HG03108 (cell line): ENCODE data around the gene SGTB.
A peak's percentile ranks its signal among the peaks of the same experiment; 100 is the strongest.
"Not testable (repeated sequence)": the region's sequence is repeated elsewhere in the genome, so short reads cannot be mapped to it uniquely, and the experiment has no call there.

ENCODE experiments used
- ATAC-seq: cut with Tn5 transposase; IDR thresholded peaks from one replicate; pipeline ENCODE4 v1.9.1; 2021; ENCODE audit warnings: moderate library complexity; ENCODE audit not compliant: unreplicated experiment

Gene SGTB

GRCh38 chr5:65734921-65735320 lies 13.0 kb upstream of the SGTB start:
- ATAC-seq: no peak

DNA sequence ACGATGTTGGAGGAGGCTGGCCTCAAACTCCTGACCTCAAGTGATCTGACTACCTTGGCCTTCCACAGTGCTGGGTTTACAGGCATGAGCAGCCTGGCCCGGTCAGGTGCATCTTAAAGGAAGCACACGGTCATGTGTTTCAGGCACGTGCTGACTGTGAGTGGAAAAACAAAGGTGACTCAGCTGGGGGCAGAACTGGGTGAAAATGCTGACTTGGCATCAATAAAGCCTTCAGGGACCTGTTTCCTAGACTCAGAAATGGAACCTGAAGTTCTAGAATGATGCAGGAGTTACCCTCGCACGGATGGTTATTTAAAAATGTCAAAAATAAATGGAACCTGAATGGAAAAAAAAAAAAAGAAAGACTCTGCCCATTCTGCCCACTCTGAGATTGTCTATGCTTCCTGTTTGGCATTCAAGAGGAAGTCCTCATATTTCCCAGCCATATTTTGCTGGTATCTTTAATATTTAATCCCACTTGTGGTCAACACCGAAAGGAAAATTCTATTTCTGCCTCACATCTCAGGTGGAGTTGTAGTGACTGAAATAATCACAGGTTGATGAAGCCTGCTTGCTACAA lies 12.4 kb upstream of the SGTB start:
- ATAC-seq: not testable (repeated sequence)

- ATAC-seq: not testable (repeated sequence)
These were observed 10.1 kb upstream of the SGTB start for GRCh38 chr5:65732046-65732445.

DNA sequence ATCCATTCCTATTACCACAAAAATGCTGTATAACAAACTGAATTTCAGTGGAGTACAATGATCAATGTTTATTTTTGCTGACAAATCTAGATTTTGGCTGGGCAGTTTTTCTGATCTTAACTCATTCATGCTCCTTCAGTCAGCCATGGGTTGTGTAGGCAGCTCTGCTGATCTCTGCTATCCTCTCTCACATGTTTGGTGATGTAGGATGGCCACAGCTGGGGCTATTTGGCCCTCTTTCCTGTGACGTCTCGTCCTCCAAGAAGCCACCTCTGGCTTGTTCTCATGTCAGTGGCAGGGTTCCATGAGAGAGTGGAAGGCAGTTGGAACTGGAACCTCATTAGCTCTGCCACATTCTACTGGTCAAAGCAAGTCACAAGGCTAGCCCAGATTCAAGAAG lies 9.0 kb upstream of the SGTB start:
- no peak for ATAC-seq

DNA sequence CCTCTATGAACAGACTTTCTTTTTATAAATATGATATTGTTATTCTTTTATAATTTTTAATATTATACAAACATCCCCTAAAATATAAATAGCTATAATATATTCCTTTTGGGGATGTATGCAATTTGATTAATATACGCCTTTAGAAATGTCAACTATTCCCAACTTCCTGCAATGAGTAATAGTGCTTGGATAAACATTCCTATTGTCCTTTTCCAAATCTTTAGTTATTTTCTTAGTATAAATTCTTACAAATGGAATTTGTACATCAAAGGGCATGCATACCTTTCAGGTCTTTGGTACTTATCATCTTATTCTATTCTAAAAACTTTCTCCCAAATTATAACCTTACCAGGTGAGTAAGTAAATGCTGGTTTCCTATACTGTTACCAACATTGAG lies 6.3 kb upstream of the SGTB start:
- no peak for ATAC-seq

GRCh38 chr5:65727491-65728156 lies 5.7 kb upstream of the SGTB start:
- ATAC-seq: no peak

DNA sequence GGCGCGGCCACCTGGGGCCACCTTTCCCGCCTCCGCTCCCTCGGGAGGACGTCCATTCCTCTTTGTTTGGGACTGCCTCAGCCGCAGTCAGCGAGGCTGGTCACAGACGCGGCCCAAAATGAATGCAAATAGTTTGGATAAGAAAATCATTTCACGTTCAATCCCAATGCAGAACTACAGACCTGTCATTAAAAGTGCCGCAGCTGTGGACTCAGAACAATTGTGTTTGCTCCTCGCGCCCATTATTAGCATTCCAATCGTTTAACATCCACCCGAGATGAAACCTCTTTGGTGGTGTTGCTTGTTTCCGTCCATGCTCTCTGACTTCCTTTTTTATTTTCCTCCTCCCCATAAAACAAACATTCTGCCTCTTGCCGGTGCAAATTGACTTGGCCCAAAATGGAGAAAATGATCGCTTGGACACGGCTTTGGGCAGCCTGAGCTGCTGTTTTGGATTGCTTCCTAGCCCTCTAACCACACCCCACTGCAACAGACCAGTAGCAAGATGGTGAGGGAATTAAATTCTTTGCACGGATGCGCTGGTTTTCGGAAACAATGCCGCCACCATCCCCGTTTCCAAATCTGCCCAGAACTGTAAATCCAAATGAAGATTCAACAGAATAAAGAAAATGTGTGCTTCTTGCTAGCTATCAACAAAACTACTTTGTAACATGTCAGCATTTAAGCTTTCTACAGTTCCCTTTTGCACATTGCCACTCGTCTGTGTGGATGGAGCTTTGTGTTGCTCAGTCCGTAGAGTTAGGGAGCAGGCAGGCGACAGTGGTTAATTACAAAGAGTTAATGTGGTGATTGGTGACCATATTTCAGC lies 880 bp upstream of the SGTB start:
- ATAC-seq: no peak

DNA sequence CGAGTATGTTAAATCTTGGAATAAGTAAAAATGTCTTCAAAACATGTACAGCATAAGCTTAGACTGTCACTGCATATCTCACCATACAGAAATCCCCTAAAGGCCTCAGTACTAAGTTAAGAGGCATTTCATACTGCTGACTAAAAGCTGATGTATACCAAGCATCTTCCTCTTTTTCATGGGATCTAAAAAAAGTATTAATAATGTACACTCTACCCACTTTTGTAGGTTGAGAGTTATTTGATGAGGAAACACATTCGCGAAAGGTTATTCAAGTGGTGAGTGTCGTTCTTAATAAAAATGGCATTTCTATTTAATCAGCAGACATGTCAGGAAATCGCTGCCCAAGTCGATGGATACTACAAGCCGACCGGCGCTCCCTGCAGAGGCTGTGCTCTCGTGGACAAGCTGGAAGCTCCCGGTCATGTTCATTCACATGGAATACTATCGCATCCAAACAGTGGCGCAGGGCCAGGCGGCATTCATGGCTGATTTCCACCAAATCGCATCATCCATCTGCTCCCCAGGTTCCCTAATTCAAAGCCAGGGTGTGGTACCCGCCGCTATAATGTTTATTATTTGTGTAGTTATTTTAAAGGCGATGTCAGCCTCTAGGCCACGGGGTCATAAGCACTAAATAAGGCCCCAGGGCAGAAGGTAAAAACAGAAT lies 724 bp downstream of the SGTB start:
- ATAC-seq: peak; percentile 5

DNA sequence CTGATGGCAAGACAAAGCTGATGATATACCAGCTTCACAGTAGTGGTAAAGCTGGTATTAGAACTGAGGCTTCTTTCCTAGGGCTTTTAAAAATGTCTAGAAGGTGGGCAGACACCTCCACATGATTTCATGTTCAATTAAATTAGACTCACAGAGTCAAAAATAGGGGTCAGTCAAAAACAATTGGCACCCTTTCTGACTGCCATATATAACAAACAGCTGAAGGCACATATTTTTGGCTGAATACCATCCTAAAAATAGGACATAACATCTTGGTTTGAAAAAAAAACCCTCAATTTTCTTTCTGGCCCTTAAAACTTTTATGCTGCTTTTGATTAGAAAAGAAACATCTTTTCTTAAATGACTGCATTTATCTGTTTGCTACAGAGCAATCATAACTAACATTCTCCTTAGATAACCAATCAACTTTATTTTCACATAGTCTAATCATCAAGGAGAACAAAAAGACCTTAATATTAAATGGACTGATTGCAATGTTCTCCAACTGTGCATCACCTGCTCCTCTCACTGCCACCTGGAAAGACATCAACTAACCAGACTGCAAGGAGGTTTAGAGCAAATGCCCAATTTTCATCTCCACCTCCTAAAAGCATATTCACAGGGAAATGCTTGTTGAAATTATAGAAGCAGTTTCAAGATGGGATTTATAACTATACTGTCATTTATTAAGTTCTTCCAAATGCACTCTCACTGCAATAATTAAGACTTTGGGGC lies 3.2 kb downstream of the SGTB start:
- ATAC-seq: no peak

- no peak for ATAC-seq
These were observed 13.8 kb downstream of the SGTB start for GRCh38 chr5:65708145-65708544.

- ATAC-seq: no peak
These were observed 14.2 kb downstream of the SGTB start for GRCh38 chr5:65707663-65708062.

DNA sequence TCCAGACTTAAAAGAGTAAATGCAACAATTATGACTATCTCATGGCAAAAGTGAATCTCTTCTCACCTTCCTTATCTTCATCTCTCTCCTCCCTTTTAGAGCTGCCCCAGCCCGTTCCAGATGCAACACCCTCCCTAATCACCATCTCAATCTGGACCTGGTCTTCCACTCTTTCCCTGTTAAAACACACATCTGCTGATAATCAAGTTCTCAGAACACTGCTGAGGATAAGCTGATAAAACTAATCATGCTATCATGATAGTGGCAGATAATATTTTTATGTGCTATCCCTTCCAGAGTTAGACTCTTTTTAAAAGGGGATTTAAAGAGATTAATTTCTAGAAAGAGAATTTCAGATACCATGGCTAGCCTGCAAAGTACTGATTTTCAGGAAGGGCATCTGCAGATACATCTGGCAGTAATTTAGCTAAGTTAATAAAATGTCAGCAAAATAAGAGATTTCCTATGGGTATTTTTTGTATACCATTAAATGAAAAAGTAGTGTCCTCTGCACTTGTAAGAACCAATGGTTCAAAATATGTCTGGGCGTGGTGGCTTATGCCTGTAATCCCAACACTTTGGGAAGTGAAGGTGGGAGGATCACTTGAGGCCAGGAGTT lies 17.2 kb downstream of the SGTB start:
- no peak for ATAC-seq

GRCh38 chr5:65702036-65702435 lies 19.9 kb downstream of the SGTB start:
- ATAC-seq: no peak

DNA sequence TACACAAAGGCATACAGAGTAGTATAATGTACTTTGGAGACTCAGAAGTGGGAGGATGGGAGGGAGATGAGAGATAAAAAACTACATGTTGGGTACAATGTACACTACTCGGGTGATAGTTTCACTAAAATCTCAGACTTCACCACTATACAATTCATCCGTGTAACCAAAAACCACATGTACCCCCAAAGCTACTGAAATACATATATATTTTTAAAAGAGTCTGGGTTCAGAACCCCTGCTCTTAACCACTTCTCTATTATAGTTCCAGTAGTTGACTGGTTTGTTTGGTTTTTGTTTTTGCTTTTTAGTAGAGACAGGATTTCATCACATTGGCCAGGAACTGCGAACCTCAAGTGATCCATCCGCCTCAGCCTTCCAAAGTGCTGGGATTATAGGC lies 22.6 kb downstream of the SGTB start:
- no peak for ATAC-seq

DNA sequence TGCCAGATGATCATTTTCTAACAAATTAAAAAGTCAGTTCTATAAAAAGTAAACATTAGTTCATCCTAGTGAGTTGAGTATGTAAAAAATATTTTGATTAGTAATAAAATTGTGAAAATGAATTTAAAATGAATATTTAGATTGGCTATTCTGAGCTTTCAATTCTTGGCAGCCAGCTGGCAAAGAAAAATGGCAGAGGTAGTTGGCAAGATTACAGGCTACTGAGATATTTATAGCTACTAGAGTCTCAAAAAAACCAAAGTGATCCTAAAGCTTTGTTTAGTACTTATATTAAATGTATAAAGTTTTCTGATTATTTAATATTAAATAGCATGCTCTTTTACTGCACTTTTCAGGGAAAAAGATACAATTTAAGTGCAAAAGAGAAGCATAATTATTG lies 25.0 kb downstream of the SGTB start:
- ATAC-seq: no peak

DNA sequence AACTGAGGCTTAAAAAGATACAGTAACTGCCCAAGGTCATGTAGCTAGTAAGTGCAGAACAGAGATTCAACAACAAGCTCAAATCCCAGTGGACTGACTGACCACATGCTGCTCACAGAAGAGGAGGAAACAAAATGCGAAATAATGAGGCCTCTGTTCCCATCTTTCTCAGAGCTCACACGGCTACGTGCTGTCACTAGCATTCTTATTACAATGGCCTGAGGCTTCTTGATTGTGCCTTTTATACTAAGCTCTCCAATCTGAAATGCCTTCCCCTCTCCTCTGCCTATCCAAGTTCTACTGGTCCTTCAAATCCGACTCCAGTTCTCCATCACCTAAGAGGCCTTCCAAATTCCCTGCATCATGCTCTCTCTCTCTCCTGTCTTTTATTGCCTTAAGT lies 26.0 kb downstream of the SGTB start:
- no peak for ATAC-seq

- no peak for ATAC-seq
These were observed 26.6 kb downstream of the SGTB start for GRCh38 chr5:65695162-65695755.

DNA sequence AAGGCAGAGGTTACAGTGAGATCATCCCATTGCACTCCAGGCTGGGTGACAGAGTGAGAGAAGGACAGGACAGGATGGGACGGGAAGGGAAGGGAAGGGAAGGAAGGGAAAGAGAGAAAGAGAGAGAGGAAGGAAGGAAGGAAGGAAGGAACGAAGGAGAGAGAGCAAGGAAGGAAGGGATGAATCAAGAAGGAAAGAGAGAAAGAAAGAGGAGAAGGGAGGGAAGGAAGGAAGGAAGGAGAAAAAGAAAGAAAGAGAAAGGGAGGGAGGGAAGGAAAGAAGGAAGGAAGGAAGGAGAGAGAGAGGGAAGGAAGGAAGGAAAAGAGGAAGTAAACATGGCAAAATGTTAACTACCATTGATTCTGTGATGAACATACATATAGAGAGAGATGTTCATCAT lies 28.8 kb downstream of the SGTB start:
- ATAC-seq: no peak

GRCh38 chr5:65682148-65682547 lies 39.8 kb downstream of the SGTB start:
- no peak for ATAC-seq

DNA sequence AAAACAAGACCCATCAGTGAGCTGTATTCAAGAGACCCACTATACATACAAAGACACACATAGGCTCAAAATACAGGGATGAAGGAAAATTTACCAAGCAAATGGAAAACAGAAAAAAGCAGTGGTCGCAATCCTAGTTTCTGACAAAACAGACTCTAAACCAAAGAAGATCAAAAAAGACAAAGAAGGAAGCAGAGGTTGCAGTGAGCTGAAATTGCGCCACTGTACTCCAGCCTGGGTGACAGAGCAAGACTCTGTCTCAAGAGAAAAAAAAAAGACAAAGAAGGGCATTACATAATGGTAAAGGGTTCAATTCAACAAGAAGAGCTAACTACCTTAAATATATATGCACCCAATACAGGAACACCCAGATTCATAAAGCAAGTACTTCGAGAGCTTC lies 45.9 kb downstream of the SGTB start:
- ATAC-seq: not testable (repeated sequence)
